HL-60/S4 (cell line): Measurements from ENCODE around the gene SHH.
"Not testable (repeated sequence)": the region's sequence is repeated elsewhere in the genome, so short reads cannot be mapped to it uniquely, and the experiment has no call there.

Experiments used
- in situ Hi-C: fragments of 300-500 bp; cut with MboI; formaldehyde crosslinking; loops from 2 replicates; pipeline ENCODE4 v1.14.3; 2022; ENCODE audit warnings: low sequenced_read_pairs

SHH gene

DNA sequence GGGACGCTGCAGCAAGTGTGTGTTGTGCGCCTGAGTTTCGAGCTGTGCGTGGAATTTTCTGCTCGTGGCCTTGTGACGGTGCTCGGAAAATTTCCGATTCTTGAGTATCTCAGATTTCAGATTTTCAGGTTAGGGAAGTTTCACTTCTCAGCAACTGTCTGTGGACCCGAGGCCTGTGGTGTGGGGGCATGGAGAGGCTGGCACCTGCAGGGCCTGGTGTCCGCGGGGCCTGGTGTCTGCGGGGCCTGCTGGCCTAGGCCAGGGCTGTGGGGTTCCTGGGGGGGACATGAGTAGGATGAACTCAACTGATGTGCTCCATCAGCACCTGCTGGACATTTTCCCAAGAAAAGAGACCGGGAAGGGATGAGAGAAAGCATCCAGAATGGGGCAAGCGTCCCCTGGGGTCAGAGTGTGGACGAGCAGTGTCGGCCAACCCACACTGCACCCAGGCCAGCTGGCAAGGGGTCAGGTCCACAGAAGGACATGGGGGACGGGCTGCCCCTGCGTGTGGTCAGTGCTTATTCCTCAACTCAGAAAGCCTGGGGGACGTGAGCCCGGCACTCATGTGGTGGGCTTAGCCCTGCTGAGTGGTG lies 31.3 kb upstream of the SHH start:
- in situ Hi-C loops: no loop called here

DNA sequence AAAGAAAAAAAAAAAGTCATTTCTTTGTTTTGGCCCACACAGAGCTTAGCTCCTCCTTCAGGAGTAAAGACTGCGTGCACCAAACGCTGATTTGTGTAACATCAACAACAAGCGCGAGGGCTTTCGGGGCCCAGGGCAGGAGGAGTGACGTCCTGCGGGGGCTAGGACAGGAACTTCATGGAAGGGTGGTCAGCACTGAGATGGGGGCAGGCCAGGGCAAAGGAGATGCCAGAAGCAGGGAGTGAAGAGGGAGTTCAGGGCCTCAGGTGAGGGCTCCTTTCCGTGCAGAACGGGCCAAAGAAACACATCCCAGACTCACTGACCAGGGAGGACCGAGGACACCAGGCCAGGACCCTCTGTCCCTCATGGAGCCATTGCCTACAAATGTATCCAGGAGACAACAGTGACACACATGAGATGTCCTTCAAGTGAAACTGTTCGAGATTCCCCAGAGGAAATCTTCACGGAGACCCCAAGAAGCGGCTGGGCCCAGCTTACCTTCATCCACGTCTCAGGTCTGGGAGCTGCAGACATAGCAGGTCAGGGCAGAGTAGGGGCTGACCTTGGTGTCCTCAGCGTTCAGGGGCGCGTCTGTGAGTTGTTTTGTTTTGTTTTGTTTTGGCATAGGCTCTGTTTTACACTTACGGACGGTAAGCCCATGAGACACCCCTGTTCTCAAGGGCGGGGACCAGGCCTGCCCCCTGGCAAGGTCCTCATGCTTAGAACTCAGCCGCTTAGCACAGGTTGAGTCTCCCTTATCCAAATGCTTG lies 30.4 kb upstream of the SHH start:
- in situ Hi-C loops: no loop called here

DNA sequence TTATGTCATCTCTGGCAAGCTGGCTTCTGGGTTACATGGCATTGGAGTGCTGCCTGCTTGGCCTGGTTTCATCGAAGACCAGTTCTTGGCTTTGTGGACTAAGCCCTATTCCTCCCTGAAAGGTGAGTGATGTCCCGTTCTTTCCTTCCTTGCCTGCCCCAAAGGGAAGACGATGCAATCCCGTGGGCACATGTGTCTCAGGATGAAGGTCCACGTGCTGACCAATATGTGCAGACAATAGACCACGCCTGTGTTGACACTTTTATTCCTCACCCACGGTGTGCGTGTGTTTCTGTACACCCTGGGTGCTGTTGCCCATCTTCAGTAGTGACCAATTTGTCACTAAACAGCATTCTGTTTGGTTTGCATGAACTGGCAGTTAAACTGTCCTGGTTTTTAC lies 28.6 kb upstream of the SHH start:
- in situ Hi-C loops: no loop called here

GRCh38 chr7:155840262-155840885 lies 28.1 kb upstream of the SHH start:
- in situ Hi-C loops: no loop called here

DNA sequence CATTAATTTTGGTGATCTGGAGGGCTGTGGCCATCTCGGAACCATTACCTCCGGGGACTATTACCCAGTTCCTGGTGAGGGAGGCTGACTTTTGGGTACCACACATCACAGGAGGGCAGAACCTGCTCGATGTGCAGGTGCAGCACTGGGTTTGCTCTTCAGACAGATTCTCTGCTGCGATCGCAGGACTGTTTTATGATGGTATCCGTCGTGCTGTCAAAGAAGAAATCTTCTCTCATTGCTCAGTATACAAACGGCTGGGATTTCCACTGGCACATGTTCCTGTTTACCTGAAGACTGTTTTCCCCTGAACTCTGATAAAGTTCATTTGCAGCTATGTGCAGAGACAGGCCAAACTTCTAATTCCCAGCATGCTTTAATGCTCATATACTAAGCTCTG lies 27.2 kb upstream of the SHH start:
- in situ Hi-C loops: no loop called here

GRCh38 chr7:155838312-155838711 lies 26.0 kb upstream of the SHH start:
- in situ Hi-C loops: not testable (repeated sequence)

GRCh38 chr7:155837126-155837479 lies 24.8 kb upstream of the SHH start:
- in situ Hi-C loops: no loop called here

GRCh38 chr7:155836216-155837125 lies 24.2 kb upstream of the SHH start:
- in situ Hi-C loops: no loop called here

- in situ Hi-C loops: no loop called here
Measured at GRCh38 chr7:155835446-155836215, 23.4 kb upstream of the SHH start.

DNA sequence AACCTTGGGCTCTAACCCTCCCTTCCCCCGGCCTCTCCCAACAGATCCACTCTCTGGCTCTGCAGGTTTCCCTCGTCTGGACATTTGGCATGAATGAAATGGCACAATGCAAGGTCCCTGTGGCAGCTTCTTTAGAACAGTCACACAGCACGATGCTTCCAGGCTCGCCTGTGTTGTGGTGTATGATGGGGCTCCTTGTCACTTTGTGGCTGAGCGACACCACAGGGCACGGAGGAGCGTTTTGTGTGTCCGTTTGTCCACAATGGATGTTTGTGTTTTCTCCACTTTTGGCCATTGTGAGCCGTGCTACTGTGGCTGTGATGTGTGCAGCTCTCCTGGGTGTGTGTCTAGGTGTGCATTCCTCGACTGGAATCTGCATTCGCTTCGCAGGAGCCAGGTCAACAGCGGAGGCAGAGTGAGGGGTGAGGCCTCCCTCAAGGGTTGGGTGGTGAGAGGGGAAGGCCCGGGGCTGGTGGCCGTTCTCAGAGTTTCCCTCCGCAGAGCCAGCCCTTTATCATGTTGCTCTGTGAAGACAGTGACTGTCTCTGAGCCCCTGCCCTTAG lies 22.3 kb upstream of the SHH start:
- in situ Hi-C loops: no loop called here

DNA sequence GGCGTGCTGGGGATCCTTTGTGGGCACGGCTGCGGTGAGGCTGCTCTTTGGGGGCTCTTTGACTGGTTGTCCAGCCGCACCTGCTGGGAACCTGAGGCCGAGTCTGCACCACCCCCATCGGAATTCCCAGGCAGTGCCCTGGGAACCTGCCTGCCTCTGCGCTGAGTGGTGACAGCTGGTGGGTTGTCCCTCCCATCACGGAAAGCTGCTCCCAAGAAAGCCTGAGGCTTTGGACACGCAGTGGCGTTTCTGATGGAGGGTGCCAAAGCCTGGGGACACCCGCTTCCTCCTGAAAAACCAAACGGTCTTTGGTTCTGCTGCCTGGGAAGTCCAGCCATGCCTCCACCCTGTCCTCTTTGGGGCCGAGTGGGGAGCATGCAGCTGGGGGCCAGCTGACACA lies 21.4 kb upstream of the SHH start:
- in situ Hi-C loops: no loop called here

GRCh38 chr7:155832581-155832981 lies 20.3 kb upstream of the SHH start:
- in situ Hi-C loops: no loop called here

DNA sequence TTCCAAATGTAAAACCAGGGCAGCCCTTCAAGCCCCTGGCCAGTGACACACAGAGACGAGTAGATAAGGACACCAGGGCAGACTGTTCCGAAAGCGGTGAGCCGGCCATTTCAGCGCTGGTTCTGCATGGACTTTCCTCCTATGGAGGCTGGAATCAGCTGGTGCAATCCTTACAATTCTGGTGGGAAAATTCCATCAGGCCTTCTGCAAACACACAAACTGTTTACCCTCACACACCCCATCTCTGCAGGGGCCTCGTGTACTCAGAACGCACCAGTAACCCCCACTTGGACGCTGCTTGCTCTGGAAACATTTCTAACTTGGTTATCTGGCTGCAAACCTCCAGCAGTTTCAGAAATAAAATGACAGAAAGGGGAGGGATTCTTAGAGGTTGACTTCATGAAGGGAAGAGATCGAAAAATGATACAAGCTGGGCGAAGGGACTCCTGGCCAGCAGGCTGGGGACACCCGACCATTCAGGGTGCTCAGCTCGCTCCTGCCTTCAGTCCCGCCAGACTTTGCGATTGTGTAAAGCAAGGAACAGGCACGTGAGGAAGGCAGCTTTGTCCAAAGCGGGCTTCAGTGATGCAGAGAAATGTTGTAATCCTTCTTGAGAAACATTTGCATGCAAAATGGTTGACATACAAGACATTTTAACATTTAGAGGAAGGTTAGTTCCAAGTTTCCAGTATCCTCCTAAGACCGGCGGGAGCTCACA lies 19.7 kb upstream of the SHH start:
- in situ Hi-C loops: no loop called here

GRCh38 chr7:155830961-155831806 lies 18.9 kb upstream of the SHH start:
- in situ Hi-C loops: no loop called here

DNA sequence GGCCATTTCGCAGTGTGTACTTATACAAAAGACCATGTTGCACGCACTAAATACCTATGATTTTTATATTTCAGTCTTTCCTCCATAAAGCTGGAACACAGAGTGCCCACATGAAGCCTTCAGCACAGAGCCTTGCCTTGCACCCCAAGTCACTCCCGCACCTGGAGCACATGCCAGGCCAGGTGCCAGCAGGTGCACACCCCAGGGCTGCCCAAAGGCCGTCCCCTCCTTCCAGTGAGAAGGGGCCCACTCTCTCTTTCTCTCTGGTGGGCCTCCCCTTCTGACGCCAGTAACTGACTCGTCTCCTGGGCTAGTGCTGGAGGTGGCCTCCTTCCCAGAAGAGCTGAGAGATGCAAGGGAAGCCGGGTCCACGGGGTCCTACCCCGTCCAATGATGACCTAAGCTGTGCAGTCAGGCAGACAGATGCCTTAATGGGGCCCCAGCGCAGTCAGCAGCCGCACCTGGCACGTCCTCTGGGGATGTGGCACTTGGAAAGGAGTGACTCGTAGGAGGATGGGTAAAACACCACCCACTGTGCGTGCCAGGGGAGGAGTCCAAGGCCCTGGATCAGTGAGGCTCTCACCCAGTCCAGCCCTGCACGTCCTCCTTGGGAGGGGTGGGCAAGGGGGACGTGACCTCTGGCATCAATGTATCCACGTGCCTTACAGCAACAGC lies 17.7 kb upstream of the SHH start:
- in situ Hi-C loops: no loop called here

- in situ Hi-C loops: no loop called here
Measured at GRCh38 chr7:155825336-155825735, 13.1 kb upstream of the SHH start.

DNA sequence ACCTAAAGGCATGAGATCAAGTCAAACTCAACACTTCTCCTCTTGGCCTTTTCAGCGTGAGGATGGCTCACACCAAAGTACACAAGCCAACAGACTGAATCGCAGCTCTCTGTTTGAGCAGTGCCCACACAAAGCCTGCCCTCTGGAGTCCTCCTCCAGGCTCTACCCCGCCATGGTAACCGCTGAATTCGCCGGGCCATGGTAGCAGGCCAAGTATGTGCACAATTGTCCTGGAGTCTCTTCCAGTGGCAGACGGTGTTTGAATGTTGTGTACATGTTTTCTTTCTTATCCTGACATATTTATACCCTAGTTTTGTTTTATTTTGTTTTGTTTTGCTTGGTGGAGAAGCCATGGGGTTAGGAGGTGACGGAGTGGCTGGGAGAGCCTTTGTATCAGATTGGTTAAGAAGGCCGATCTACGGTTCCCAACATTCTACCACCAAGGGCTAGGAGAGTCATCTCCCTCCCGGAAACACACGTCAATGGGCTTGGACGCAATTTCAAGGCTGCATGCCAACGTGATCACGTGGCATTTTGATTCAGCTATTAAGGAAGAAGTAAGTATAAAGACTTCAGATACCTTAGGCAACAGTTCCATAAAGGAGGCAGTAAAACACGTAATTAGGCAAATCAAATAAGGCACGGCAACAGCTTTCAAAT lies 12.1 kb upstream of the SHH start:
- in situ Hi-C loops: loop anchor here (25.0 kb wide), 2 partner anchors 988 to 1438 kb away; no protein-coding TSS in a partner anchor

GRCh38 chr7:155821851-155822250 lies 9.6 kb upstream of the SHH start:
- in situ Hi-C loops: loop anchor here (25.0 kb wide), 2 partner anchors 990 to 1440 kb away; no protein-coding TSS in a partner anchor
